ENCODE data around the gene ATRX. TPM values are rescaled to one million over a fixed set of nuclear protein-coding genes. Genes with fewer than 3 reads are reported as not detected.

The ATRX gene
- total RNA-seq, 1 donor from 2014 or later, result 37.6 TPM

- no peak for TF ChIP-seq CTCF (IDR thresholded peaks at IDR 0.05; ENCODE audit: insufficient read depth, low read length, severe bottlenecking)
- Histone ChIP-seq H3K4me3 (ENCODE audit: low read depth, low read length) (no peak overlapping the region), H3K27me3 (ENCODE audit: control insufficient read depth, insufficient read depth, low read length) (no peaks in the 10 kb centered on the region), H3K36me3 (ENCODE audit: control insufficient read depth, insufficient read depth, low read length) (no peaks in the 10 kb centered on the region)
- FAIRE-seq, result no peak
- DNase-seq (ENCODE audit: low read depth), result no peak
These were observed 66.6 kb downstream of the ATRX start for GRCh38 chrX:77719388-77719787.

- DNase-seq (ENCODE audit: low read depth), result no peak
- Histone ChIP-seq H3K27me3 (ENCODE audit: control insufficient read depth, insufficient read depth, low read length) (no peaks in the 10 kb centered on the region), H3K4me3 (ENCODE audit: low read depth, low read length) (no peak overlapping the region), H3K36me3 (ENCODE audit: control insufficient read depth, insufficient read depth, low read length) (no peaks in the 10 kb centered on the region)
- no peak for FAIRE-seq
- TF ChIP-seq CTCF (IDR thresholded peaks at IDR 0.05; ENCODE audit: insufficient read depth, low read length, severe bottlenecking), result no peak
These were observed 81.1 kb downstream of the ATRX start for GRCh38 chrX:77704881-77705280.

DNA sequence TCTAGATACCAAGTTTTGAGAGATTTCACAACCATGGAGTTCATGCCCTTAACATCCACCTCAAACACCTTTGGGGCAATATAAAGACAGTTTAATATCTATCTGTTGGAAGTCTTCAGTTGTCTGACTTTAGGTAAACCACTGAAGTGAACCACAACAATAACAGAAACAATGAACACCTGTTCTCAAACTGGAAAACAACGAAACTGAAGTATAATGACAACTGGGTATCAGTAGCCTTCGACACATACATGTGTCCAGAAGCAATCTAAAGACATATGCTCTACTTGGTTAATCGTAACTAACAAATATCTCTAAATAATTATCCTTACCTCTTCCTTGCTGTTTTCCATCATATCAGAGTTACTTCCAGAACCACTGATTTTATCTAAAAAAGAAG is 87.8 kb downstream of the ATRX start:
- Histone ChIP-seq H3K27me3 (ENCODE audit: control insufficient read depth, insufficient read depth, low read length) (no peaks in the 10 kb centered on the region), H3K36me3 (ENCODE audit: control insufficient read depth, insufficient read depth, low read length) (no peaks in the 10 kb centered on the region), H3K4me3 (ENCODE audit: low read depth, low read length) (no peak overlapping the region)
- TF ChIP-seq CTCF (IDR thresholded peaks at IDR 0.05; ENCODE audit: insufficient read depth, low read length, severe bottlenecking), result no peak
- DNase-seq (ENCODE audit: low read depth) (no peak), FAIRE-seq (no peak)

GRCh38 chrX:77694491-77694890 is 91.5 kb downstream of the ATRX start:
- no peak for TF ChIP-seq CTCF (IDR thresholded peaks at IDR 0.05; ENCODE audit: insufficient read depth, low read length, severe bottlenecking)
- Histone ChIP-seq H3K36me3 (ENCODE audit: control insufficient read depth, insufficient read depth, low read length) (peaks cover 2% of the 10 kb centered on the region), H3K27me3 (ENCODE audit: control insufficient read depth, insufficient read depth, low read length) (no peaks in the 10 kb centered on the region), H3K4me3 (ENCODE audit: low read depth, low read length) (no peak overlapping the region)
- DNase-seq (ENCODE audit: low read depth), result no peak
- FAIRE-seq, result no peak

- H3K36me3 ChIP-seq (ENCODE audit: control insufficient read depth, insufficient read depth, low read length), result peaks cover 2% of the 10 kb centered on the region
- DNase-seq (ENCODE audit: low read depth) (no peak), FAIRE-seq (no peak)
- H3K27me3 ChIP-seq (ENCODE audit: control insufficient read depth, insufficient read depth, low read length), result no peaks in the 10 kb centered on the region
- TF ChIP-seq CTCF (IDR thresholded peaks at IDR 0.05; ENCODE audit: insufficient read depth, low read length, severe bottlenecking), result no peak
- no peak overlapping the region for H3K4me3 ChIP-seq (ENCODE audit: low read depth, low read length)
These were observed 92.4 kb downstream of the ATRX start for GRCh38 chrX:77693594-77693993.

DNA sequence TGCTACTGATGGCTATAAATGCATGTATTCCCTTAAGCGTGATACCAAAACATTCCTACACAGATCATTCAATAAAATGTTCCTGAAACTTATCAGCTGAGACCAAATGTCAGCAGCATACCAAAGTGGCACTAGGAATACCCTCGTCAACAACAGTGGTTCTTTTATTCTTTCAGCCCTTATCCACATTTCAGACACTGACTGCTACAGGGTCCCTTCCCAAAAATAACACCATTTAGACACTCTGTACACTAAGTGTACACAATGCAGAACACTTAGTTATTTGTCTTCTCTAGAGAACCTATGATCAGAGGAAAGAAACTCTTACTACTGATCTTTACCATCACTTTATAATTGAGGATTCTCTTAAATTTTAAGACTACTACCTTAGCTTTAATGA is 94.1 kb downstream of the ATRX start:
- Histone ChIP-seq H3K4me3 (ENCODE audit: low read depth, low read length) (no peak overlapping the region), H3K36me3 (ENCODE audit: control insufficient read depth, insufficient read depth, low read length) (peaks cover 2% of the 10 kb centered on the region), H3K27me3 (ENCODE audit: control insufficient read depth, insufficient read depth, low read length) (no peaks in the 10 kb centered on the region)
- DNase-seq (ENCODE audit: low read depth) (no peak), FAIRE-seq (no peak)
- TF ChIP-seq CTCF (IDR thresholded peaks at IDR 0.05; ENCODE audit: insufficient read depth, low read length, severe bottlenecking), result no peak
